GM19397 (cell line): ENCODE measurements around the gene NR1I2.

Experiments used
- ATAC-seq: cut with Tn5 transposase; IDR thresholded peaks from one replicate; pipeline ENCODE4 v1.9.1; 2021; ENCODE audit warnings: mild to moderate bottlenecking, moderate library complexity; ENCODE audit not compliant: unreplicated experiment

The NR1I2 gene

GRCh38 chr3:119817583-119818363, 35.9 kb downstream of the NR1I2 start:
- no peak for ATAC-seq

- no peak for ATAC-seq
Observed at GRCh38 chr3:119818937-119819336, 37.0 kb downstream of the NR1I2 start.

GRCh38 chr3:119819806-119820205, 37.9 kb downstream of the NR1I2 start:
- ATAC-seq, result no peak

- ATAC-seq, result no peak
Observed at GRCh38 chr3:119825820-119826219, 43.9 kb downstream of the NR1I2 start.

- ATAC-seq, result no peak
Observed at GRCh38 chr3:119826711-119827608, 45.1 kb downstream of the NR1I2 start.

- no peak for ATAC-seq
Observed at GRCh38 chr3:119829420-119829819, 47.5 kb downstream of the NR1I2 start.

DNA sequence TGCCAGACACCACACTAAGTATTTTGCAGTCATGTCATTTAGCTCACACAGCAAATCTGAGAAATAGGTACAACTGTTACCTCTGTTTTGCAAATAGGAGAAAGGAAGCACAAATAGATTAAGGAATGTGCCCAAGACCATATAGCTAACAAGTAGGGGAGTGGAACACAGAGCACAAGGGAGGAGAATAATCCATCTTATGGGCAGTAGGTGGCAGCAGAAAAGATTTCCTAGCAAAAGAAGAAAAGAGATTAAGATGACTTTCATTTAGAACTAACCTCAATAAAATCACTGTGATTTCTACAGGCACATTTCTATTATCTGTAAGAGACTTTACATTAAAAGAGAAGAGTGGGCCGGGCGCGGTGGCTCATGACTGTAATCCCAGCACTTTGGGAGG, 49.1 kb downstream of the NR1I2 start:
- no peak for ATAC-seq

DNA sequence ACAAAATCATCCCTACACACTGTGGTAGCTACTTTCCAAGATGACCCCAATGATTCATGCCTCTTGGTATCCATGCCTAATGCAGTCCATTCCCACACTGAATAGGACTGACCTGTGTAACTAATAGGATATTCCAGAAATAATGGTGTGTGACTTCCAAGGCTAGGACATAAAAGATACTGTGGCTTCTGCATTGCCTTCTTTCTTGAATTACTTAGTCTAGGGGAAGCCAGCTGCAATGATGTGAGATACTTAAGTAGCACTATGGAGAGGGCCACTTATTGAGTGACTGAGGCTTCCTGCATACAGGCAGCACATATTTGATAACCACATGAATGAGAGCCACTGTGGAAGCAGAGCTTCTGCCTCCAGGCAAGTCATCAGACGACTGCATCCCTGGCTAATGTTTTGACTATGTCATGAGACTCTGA, 50.1 kb downstream of the NR1I2 start:
- no peak for ATAC-seq

- ATAC-seq, result no peak
Observed at GRCh38 chr3:119834754-119835370, 53.0 kb downstream of the NR1I2 start.

- no peak for ATAC-seq
Observed at GRCh38 chr3:119835556-119835955, 53.7 kb downstream of the NR1I2 start.

GRCh38 chr3:119841808-119842471, 60.0 kb downstream of the NR1I2 start:
- ATAC-seq, result no peak

DNA sequence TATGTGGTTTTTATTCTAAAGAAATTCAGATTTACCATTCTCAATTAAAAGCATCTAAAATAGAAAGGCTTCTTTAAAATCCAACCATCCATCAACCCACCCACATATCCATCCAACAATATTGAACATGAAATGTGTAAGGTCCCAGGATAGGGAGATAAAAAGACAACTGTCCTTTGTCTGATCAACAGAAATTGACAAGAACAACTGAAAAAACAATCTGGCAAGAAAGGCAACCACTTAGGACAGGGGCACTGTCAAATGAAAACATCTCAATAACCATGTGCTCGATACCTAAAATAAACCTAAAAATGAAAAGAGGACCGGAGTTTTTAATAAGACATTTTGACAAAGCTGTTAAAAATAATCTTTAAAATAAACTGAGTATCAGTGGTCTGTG, 67.2 kb downstream of the NR1I2 start:
- no peak for ATAC-seq

DNA sequence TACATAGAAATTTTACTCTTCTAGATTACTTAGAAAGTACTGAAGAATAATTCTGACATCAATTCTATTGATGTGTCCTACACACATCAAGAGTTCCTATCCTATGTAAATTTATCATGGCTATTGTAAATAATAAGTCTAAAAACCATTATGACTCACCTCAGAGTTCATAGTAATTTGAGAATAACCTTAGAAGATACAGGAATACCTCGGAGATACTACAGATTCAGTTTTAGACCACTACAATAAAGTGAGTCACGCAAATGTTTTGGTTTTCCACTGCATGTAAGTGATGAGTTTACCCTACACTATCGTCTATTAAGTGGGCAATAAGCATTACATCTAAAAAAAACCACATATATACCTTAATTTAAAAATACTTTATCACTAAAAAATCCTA, 74.8 kb downstream of the NR1I2 start:
- no peak for ATAC-seq

- ATAC-seq, result no peak
Observed at GRCh38 chr3:119858957-119859356, 77.1 kb downstream of the NR1I2 start.

DNA sequence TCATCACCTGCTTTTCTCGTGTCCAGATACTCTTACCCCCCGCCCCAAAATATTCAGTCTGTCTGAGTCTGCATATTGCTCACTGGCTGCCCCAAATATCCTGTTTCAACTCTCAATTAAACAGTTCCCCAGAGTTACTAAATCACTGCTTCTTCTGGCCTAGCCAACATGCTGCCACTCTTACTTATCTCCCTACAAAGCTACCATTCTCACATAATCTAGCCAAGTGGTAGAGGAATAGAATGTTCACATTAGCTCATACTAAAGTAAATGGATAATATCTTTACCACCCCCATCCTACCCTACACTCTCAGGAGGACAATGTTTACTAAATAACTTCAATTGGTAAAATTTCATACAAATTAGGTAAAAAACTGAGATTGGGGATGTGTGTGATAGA, 77.8 kb downstream of the NR1I2 start:
- ATAC-seq, result no peak

DNA sequence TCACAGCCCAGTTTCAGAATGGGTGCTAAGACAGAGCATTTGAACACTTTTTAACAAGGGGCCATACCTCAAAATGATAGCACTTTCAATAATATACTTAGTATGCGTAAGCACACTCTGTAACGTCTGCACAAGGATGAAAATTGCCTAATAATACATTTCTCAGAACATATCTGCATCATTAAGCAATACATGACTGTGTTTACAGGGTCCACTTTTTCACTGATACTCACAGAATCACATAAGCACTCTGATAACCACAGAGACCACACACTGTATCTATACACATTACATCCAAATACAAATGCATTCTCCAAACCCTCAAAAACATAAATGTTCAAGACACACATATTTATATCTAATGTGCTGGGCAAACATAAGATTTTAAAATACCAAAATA, 79.8 kb downstream of the NR1I2 start:
- no peak for ATAC-seq

DNA sequence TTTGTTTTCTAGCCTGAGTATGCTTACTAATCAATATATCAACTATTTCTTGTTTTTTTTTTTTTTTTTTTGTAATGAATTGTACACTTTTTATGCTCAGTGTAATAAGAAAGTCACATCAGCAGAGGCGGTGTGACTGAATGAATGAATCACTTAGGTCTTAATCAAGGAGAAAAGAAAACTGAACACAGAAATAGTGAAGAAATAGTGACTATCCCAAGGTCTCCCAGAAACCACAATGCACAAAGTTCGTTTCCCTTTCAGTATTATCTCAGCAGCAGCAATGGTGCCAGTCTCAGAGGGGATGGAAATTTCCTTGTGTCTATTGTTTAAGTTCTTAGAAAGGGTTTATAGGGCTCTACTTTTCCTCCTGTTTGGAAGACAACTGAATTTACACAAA, 80.7 kb downstream of the NR1I2 start:
- ATAC-seq, result no peak

DNA sequence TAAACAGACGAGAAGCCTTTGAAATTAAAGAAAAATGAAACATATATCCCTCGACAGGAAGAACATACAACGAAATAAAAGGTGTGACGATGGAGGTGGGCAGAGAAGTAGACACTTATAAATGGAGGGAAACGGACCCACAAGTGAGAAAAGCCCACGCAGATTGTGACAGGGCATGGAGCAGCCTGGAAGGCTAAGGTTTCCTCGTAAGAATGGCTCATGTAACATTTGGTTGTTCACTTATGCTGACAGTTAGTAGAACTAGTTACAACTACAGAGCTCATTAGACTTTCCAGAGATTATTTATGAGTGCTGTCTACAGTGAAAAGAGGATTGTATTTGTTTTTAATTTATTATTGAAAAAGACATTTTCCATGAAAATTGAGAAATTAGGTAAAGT, 82.6 kb downstream of the NR1I2 start:
- ATAC-seq, result no peak
